ENCODE measurements around the gene VSIG1.

VSIG1 gene

GRCh38 chrX:108068121-108068520, 23.3 kb downstream of the VSIG1 start:
- no peak for DNase-seq

GRCh38 chrX:108070891-108071290, 26.0 kb downstream of the VSIG1 start:
- no peak for DNase-seq

GRCh38 chrX:108071578-108071977, 26.7 kb downstream of the VSIG1 start:
- DNase-seq, result no peak

GRCh38 chrX:108072746-108073145, 27.9 kb downstream of the VSIG1 start:
- no peak for DNase-seq

- DNase-seq, result no peak
Measured at GRCh38 chrX:108081110-108081509, 36.2 kb downstream of the VSIG1 start.

- no peak for DNase-seq
Measured at GRCh38 chrX:108087792-108088191, 42.9 kb downstream of the VSIG1 start.

GRCh38 chrX:108088511-108088910, 43.6 kb downstream of the VSIG1 start:
- DNase-seq, result no peak

- no peak for DNase-seq
Measured at GRCh38 chrX:108090491-108091263, 45.8 kb downstream of the VSIG1 start.

GRCh38 chrX:108091264-108091877, 46.5 kb downstream of the VSIG1 start, which contains the start of the genes ATG4A and PSMD10:
TSS of gene ATG4A (plus strand) at chrX:108091778. CDS start at chrX:108091827, 49 bp downstream.
TSS of gene PSMD10 (minus strand) at chrX:108091542. CDS start at chrX:108091520, 22 bp downstream.
- DNase-seq, result peak; percentile 77

- no peak for DNase-seq
Measured at GRCh38 chrX:108091878-108092291, 47.0 kb downstream of the VSIG1 start.

- no peak for DNase-seq
Measured at GRCh38 chrX:108097380-108097779, 52.5 kb downstream of the VSIG1 start.

GRCh38 chrX:108105473-108105872, 60.6 kb downstream of the VSIG1 start:
- DNase-seq, result no peak

- no peak for DNase-seq
Measured at GRCh38 chrX:108114541-108114940, 69.7 kb downstream of the VSIG1 start.

GRCh38 chrX:108117988-108118387, 73.1 kb downstream of the VSIG1 start:
- DNase-seq, result no peak

- DNase-seq, result no peak
Measured at GRCh38 chrX:108121291-108121690, 76.4 kb downstream of the VSIG1 start.

- no peak for DNase-seq
Measured at GRCh38 chrX:108122748-108123147, 77.9 kb downstream of the VSIG1 start.

- no peak for DNase-seq
Measured at GRCh38 chrX:108123591-108124366, 78.9 kb downstream of the VSIG1 start.

- no peak for DNase-seq
Measured at GRCh38 chrX:108126661-108127060, 81.8 kb downstream of the VSIG1 start.

GRCh38 chrX:108127152-108127551, 82.3 kb downstream of the VSIG1 start:
- DNase-seq, result no peak

All from activated T-cell treated with anti-CD3 and anti-CD28 coated beads for 4 hours (primary cell).